ENCODE results near the gene ITPK1.

ITPK1 gene

GRCh38 chr14:92951261-92951660 lies 164.5 kb downstream of the ITPK1 start:
- DNase-seq (ENCODE audit: low read depth) = no peak

DNA sequence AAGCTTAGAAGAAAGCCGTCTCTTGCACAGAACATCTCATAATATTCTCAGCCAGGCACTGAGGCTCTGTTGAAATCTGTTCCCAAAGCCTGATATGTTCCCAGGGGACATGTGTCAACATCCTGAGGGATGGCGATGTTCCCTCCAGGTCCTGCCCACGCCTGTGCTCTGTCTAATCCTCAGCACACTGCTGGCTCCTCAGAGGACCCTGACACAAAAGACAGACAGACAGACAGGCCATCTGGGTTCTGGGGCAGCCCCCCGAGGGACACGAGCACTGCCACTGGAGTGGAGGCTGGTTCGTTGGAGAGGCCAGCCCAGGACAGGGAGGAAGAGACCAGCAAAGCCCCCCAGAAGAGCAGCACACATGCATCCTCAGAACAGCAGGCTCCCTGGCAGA lies 165.0 kb downstream of the ITPK1 start:
- DNase-seq (ENCODE audit: low read depth) = no peak

DNA sequence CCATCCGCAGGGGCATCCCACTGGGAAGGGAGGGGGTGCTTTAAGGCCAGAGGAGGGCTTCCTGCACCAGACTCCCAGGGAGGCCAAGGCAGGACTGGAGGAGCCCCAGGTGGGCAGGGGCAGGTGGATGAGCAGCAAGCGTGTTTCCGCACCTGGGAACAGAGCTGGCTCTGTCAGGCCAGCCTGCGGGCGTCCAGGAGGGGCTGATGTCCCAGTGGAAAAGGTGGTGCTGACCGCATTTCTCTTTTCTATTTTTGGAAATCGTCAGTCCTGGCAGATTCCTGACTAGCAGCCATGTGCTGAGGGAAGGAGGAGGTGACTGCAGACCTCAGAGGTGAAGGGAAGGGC lies 165.6 kb downstream of the ITPK1 start:
- no peak for DNase-seq (ENCODE audit: low read depth)

DNA sequence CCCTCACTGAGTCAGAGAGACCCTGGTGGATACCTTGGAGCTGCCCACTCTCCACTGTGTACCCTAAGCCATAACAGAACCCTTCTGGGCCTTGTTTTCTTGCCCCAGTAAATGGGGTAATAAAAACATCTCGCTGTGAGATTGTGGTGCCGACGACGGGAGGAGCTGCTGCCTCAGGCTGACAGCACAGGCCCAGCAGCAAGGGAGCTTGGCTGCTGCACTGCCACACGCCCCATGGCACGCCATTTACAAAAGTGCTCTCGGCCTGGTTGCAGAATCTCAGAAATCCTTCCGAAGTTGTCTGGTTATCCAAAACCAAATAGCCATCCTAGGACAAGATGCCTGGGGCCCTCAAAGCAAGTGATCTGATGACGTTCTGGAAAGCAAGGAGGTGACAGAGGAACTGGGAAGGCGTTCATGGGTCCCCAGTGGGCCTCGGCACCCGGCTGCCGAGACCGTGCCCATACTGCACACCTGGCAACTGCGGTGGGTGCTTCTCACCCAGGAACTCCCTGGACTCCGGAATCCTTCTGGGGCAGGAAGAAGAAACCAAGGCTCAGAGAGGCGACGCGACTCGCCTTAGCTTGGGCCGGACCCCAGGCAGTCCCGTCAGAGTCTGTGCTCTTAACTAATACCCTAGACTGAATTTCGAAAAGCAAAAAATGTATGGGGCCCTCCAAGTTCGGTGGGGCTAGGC lies 166.1 kb downstream of the ITPK1 start:
- DNase-seq (ENCODE audit: low read depth) = no peak

- no peak for DNase-seq (ENCODE audit: low read depth)
Observed at GRCh38 chr14:92948647-92949046, 167.1 kb downstream of the ITPK1 start.

DNA sequence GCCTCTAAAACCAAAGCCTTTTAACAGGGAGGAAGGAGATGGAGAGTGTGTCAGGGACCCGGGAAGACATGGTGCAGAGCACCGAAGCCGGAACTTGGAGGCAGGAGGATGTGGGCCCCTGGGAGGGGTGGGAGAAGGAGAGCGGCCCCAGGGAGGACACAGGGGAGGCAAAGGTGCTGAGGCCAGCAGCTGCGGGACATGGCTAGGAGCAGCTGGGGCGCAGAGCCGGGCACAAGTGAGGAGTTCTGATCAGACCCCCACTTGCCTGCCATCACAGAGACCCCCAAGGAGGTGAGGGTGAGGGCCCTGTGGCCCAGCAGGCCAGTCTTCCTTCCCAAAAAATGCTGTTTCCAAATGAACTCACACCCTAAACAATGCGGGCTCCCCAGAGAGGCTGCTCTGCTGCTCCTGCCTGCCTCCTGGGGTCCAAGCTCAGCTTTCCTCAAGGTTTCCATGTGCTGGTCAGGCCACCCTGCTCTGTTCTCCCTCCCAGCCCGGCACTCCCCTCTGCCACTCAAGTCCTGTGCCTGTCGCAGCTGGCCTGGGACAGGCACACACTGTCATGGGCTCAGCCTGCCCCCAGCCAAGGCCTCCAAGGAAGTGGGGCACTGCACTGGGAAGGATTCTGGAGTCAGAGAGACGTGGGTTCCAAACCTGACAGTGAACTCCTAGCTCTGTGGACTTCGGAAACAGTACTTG lies 168.7 kb downstream of the ITPK1 start:
- no peak for DNase-seq (ENCODE audit: low read depth)

DNA sequence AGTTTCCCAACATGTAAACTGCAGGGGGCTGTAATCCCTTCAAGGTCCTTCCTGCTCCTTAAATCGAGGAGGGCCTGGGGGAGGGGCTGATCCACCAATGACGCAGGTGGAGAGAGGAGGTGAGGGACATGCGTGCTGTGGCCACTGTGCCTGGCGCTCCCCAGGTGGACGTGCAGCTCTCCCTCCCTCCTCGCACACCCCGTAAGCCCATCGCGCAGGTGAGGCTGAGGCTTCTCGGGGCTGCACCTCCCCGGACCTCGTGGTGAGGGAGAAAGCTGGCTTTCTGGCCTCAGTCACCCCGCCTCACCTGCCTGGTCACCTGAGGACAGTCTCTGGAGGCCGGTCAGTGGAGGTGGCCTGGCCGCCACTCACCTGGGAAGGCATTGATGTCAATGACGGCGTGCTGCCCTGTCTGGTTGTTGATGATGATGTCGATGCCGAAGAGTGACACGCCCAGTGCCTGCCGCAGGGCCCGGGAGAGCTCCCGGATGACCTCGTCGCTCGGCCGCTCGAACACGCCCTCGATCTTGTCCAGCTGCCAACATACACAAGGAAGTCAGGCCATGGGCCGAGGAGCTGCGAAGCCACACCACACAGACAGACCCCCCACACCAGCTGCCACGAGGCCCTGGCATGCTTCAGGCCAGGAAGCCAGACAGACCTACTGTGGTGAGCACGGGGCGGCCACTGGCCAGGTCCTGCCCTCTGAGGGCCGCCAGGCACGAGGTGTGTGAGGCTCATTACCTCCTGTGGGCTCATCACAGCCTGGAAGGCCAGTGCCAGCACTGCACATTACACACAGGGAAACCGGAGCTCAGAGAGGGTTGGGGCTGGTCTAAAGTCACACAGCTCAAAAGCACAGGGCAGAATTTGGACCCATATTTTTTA lies 169.5 kb downstream of the ITPK1 start:
- no peak for DNase-seq (ENCODE audit: low read depth)

DNA sequence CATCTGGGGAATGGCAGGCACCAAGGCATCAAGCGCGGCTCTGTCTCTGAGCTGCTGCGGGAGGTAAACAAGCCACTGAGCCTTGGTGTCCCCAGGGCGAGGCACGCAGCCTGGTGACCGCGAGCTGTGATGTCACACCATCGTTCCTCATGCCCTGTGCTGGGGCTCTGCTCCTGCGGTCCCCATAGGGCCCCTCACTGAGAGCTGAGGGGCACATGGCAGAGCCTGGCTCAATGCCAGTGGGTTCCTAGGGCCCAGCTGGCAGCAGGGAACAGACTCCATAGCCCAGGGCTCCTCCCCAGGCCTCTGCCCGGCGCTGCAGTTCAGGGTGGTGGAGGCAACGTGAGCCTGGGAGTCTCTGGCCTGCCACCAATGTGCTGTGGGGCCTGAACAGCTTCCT lies 170.2 kb downstream of the ITPK1 start:
- no peak for DNase-seq (ENCODE audit: low read depth)

GRCh38 chr14:92944976-92945375 lies 170.7 kb downstream of the ITPK1 start:
- no peak for DNase-seq (ENCODE audit: low read depth)

DNA sequence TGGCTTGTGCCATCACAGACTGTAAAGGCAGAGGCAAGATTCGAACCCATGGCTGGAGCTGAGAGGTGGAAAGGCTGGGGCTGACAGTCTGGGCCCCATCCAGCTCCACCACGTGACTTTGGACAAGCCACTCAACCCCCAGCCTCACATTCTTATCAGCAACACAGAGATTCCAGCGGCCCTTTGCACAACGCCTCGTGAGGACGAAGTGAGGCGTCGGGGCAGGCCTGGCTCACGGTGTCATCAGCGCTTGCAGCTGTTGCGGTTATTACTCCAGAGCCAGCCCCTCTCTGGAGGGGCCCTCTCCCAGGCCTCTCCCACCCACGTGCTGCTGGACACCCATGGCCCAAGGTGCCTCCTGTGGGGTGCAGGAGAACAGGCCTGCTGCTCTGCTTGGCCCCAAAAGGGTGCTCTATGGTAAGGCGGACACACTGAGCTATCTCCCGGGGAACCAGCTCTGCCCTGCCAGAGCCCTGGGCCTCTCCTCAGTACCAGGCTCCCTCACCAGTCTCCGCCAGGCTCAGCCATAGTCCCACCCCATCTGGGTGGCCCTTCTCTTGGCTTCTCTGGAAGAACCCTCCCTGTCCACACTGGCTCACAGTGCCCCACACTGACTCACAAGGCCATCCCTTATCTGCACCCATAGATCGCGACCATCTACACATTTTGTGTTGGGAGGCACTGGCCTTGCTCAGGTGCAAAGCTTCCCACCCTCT lies 171.7 kb downstream of the ITPK1 start:
- DNase-seq (ENCODE audit: low read depth) = no peak

DNA sequence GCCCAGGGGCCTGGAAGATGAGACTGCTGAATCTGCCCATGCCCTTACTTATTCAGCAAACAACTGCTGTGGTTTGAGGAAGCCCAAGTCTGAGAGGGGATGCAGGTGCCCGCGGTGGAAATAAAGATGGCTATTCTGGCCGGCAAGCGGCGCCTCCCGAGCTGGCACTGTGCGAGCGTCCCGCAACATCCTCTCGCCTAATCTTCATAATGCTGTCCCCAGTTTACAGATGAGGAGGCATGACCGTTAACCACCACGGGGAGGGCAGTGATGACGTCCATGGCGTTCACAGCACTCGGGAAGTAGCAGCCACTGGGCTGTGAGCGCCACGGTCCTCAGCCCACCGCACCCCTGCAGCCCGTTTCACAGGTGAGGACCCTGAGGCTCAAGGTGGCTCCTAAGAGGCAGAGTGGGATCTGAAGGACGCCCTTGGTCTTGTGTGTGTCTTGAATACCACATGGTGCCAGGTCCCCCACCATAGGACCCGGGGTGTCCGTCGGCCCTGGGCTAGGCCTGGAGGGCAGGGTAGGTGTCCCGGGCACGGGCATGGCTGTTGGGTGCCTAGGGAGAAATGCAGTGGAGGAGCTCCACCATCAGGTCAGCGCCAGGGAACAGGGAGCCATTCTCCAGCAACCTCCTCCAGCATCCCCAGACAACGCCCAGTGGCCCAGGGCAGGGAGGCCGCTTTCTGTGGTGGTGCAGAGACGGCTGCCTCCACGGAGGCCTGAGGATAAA lies 172.6 kb downstream of the ITPK1 start:
- no peak for DNase-seq (ENCODE audit: low read depth)

DNA sequence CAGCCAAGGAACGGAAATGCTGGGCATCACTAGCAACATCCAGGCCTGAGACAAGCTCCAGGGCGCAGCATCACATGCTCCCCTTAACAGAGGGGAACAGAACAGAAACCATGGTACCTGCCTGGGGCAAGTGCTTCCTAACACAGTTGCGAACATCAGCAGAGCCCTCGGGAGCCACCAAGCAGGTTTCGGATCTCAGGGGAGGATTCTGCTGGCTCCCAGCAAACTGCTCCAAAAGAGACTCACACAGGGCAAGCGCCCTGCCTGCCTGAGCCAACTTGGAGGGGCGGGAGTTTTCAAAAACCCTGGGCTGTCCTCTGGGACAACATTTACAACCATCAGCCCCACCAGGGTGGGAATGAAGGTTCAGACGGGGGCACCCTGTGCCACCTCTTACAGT lies 173.1 kb downstream of the ITPK1 start:
- no peak for DNase-seq (ENCODE audit: low read depth)

GRCh38 chr14:92942136-92942535 lies 173.6 kb downstream of the ITPK1 start:
- no peak for DNase-seq (ENCODE audit: low read depth)

DNA sequence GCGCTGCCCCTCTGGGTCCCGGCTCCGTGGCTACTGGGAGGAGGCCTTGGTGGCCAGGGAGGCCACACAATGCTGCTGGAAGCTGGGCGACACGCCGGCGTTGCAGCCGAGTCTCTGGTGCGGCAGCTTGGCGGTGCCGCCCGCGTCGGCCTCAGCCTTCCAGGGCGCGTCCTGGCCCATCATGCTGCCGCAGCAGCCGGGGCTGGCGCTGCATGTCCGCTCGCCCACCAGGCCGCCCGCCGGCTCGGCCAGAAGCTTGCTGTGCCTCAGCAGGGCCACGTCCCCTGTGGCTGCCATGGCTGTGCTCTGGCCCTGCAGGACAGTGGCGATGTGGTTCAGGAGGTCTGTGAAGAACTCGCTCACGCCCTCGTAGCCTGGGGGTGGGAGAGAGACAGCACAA lies 174.2 kb downstream of the ITPK1 start:
- DNase-seq (ENCODE audit: low read depth) = no peak

DNA sequence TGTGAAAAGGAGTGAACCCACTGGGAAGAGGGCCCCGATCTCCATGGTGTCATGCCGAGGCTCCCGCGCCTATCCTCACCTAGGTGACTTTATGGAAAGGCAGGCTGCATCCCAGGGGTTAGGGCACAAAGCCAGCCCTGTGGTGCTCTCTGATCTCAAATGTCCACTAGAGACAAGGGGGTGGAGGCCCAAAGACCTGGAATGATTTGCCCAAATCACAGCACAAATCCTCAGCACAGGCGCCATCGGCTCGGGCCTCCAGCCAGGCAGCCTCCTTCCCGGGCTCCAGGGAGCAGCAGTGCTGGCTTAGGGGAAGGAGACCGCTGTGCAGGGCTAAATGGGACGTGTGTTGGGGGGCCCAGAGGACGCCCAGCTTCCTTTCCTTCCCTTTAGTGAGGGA lies 175.2 kb downstream of the ITPK1 start:
- DNase-seq (ENCODE audit: low read depth) = no peak

DNA sequence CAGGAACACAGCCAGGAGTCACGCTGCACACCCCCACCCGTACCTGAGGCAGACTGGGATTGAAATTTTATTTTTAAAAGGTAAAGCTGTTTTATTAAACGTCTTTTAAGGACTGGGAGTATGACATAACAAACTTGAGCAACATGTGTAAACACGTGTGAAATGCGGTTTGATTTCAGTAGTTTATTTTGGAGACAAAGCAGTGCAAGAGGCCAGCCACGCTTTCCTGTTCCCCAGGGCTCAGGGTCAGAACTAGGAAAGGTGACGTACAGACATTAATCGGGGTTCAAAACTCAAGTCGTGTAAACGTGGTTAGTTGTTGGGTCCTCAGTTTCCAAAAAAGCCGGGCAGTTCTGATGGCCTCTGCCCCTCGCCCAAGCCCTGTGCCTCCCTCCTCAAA lies 176.0 kb downstream of the ITPK1 start:
- no peak for DNase-seq (ENCODE audit: low read depth)

DNA sequence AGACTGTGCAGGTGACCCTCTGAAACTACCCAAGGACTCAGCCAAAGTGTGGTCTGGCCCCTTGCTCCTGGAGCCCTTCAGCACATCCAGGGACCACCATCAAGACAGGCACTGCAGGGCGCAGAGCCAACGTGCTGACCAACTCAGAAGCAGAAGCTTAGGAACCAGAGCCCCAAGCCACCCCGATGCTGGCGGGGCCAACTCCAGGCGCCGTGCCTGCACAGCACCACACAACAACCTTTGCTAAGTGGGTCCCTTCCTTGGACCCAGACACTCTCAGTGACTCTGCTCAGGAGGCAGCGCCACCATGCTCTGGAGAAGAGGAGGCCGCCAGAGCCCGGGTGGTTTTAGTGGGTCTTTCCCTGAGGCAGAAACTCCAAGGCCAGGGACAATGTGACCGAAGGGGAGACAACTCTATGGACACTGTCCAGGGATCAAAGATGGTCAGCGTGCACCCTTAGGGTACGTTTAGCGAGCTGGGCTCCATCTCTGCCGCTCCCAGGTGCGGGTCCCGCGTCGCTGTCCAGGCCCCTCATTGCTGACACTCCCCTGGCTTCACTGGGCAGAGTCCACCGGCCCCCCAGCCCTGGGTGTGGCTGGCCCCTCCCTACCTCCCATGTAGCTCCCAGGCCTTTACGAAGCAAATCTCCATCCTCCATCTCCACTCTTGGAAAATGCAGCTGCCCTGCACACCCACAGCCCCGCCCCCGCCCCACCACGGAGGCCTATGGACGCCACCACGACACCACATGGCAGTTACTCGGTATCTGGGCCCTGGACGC lies 176.6 kb downstream of the ITPK1 start:
- DNase-seq (ENCODE audit: low read depth) = no peak

GRCh38 chr14:92938235-92938875 lies 177.4 kb downstream of the ITPK1 start:
- no peak for DNase-seq (ENCODE audit: low read depth)

DNA sequence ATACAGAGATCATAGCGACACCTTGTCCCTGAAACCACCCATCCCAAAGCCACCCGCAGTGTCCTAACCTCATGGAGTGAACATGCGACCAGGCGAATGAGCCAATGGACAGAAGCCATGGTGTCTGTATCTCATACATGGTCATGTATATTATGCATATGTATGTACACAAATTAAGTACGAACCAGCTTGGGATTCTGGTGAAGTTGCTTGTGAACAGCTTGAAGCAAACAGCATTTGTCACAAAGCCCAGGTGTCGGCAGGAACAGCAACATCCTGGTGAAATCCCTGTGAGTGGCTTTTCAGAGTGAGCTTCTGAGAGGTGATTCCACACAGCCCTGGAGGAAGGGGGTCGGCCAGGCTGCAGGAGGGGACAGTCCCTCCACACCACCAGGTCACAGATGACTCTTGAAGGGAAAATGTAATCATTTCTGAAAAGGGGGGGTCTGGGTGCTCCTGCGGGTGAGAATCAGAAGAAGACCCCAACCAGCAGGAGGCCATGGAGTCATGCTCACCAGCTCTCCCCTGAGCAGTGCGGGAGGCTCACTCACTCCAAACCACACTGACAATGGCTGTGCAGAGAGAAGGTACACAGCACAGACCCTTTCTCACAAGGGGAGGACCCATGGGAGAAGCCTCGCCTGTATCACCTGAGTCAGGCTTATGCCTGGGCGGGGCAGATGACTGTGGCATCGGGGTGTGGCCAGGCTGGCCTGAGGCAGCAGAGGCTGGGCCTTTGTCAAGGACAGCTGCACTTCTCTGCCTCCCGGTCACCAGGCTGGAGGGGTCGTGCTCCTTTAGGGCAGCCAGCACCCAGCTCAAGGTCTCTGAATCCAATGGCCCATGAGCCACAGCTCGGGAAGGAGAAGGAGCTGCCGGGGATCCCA lies 178.4 kb downstream of the ITPK1 start:
- no peak for DNase-seq (ENCODE audit: low read depth)
